ENCODE results near the gene GJD4. TPM values are rescaled to one million over a fixed set of nuclear protein-coding genes. Genes with fewer than 3 reads are reported as not detected.

GJD4 gene
- total RNA-seq, 2 donors from 2014 or later: 1.1 TPM; not detected in 1

DNA sequence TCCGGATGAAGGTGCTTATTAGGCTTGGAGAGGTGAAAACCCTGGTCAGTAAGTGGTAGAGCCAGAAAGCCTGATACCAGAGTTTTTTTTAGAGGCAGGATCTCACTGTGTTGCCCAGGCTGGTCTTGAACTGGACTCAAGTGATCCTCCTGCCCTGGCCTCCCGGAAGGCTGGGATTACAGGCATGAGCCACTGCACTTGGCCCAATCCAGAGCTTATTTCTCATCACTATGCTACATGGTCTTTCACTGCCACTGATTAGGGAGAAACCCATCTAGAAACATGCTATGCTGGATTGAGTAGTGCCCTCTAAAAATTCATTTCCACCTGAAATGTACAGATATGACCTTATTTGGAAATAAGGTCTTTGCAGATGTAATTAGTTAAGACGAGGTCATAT is 28.4 kb upstream of the GJD4 start:
- H3K4me1 ChIP-seq (replicated peaks): no peaks in the 10 kb centered on the region
- no peak for DNase-seq (ENCODE audit: low spot score)
- intact Hi-C loops (cut with DNase I): no loop called here
- 94% methylated on average over 3 of the region's 3 CpGs for WGBS
- H3K9me3 ChIP-seq: no peaks in the 10 kb centered on the region
- H3K4me3 ChIP-seq: no peak overlapping the region
- TF ChIP-seq POLR2A (IDR thresholded peaks at IDR 0.05): no peak
- no peak for TF ChIP-seq POLR2AphosphoS5 (IDR thresholded peaks at IDR 0.05)
- TF ChIP-seq, protein P1, sequence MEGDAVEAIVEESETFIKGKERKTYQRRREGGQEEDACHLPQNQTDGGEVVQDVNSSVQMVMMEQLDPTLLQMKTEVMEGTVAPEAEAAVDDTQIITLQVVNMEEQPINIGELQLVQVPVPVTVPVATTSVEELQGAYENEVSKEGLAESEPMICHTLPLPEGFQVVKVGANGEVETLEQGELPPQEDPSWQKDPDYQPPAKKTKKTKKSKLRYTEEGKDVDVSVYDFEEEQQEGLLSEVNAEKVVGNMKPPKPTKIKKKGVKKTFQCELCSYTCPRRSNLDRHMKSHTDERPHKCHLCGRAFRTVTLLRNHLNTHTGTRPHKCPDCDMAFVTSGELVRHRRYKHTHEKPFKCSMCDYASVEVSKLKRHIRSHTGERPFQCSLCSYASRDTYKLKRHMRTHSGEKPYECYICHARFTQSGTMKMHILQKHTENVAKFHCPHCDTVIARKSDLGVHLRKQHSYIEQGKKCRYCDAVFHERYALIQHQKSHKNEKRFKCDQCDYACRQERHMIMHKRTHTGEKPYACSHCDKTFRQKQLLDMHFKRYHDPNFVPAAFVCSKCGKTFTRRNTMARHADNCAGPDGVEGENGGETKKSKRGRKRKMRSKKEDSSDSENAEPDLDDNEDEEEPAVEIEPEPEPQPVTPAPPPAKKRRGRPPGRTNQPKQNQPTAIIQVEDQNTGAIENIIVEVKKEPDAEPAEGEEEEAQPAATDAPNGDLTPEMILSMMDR (IDR thresholded peaks at IDR 0.05): no peak
- H3K36me3 ChIP-seq: no peaks in the 10 kb centered on the region
- H3K27me3 ChIP-seq (replicated peaks; ENCODE audit: insufficient read depth): no peaks in the 10 kb centered on the region
- no peak overlapping the region for H3K27ac ChIP-seq

DNA sequence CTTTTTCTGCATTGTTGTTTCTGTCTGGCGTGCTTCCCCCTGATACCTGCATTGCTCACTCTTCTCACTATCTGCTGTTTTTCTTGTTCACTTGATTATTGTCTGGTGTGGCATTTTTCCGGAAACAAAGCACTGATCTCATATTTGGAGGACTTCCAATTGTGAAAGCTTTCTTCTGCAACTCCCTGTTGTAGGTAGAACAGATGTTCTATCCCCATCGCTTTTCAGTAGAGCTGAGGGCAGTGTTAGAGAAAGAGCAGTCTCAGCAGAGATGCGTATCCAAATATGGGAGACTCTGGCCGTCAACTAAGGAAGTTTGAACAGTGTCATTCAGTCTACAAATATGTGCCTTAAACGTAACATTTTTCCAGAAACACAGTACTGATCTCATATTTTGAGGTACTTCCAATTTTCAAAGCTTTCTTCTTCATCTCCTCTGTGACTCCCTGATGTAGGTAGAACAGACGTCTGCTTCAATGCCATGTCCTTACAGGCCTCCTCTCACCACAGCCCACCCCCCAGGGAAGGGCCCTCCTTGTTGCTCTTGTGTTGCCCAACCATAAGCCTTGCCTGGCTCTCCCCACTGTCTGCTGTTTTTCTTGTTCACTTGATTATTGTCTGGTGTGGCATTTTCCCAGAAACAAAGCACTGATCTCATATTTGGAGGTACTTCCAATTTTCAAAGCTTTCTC is 27.1 kb upstream of the GJD4 start:
- WGBS: 65% methylated on average over 7 of the region's 7 CpGs
- H3K4me1 ChIP-seq (replicated peaks): no peaks in the 10 kb centered on the region
- H3K4me3 ChIP-seq: no peak overlapping the region
- no peak overlapping the region for H3K27ac ChIP-seq
- no peaks in the 10 kb centered on the region for H3K36me3 ChIP-seq
- intact Hi-C loops (cut with DNase I): no loop called here
- no peaks in the 10 kb centered on the region for H3K27me3 ChIP-seq (replicated peaks; ENCODE audit: insufficient read depth)
- TF ChIP-seq POLR2AphosphoS5 (IDR thresholded peaks at IDR 0.05): no peak
- no peak for DNase-seq (ENCODE audit: low spot score)
- H3K9me3 ChIP-seq: no peaks in the 10 kb centered on the region

DNA sequence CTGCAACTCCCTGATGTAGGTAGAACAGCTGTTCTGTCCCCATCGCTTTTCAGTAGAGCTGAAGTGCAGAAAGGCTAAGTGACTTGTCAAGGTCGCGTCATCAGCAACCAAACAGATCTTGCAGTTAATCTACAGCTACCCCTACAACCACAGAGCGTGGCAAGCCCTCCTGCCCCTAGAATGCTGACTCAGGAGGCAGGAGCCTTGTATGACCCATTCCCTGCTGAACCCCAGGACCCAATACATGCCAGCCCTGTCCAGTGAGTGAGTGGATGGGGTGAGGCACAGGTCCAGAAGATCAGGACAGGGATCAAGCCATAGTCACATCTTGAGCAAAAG is 26.6 kb upstream of the GJD4 start:
- Histone ChIP-seq H3K4me3 (no peak overlapping the region), H3K9me3 (no peaks in the 10 kb centered on the region), H3K36me3 (no peaks in the 10 kb centered on the region), H3K27ac (no peak overlapping the region), H3K27me3 (replicated peaks; ENCODE audit: insufficient read depth) (no peaks in the 10 kb centered on the region), H3K4me1 (replicated peaks) (no peaks in the 10 kb centered on the region)
- intact Hi-C loops (cut with DNase I): no loop called here
- DNase-seq (ENCODE audit: low spot score): no peak
- WGBS: 87% methylated on average over 4 of the region's 4 CpGs
- TF ChIP-seq POLR2AphosphoS5 (IDR thresholded peaks at IDR 0.05) (no peak), POLR2A (IDR thresholded peaks at IDR 0.05) (no peak)
- TF ChIP-seq, protein P1 (IDR thresholded peaks at IDR 0.05): no peak

DNA sequence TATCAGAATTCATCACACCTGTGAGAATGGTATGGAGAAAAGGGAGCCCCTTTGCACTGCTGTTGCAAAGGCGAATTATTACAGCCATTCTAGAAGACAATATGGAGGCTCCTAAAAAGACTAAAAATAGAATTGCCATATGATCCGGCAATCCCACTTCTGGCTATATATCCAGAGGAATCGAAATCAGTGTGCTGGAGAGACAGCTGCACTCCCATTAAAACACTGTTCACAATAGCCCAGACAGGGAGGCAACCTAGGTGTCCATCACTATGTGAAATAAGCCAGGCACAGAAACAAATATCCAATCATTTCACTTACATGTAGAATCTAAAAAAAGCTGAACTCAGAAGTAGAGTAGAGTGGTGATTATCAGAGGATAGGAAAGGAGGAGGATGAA is 26.0 kb upstream of the GJD4 start:
- intact Hi-C loops (cut with DNase I): no loop called here
- H3K4me1 ChIP-seq (replicated peaks): no peaks in the 10 kb centered on the region
- no peaks in the 10 kb centered on the region for H3K9me3 ChIP-seq
- no peak for TF ChIP-seq POLR2AphosphoS5 (IDR thresholded peaks at IDR 0.05)
- no peak for TF ChIP-seq POLR2A (IDR thresholded peaks at IDR 0.05)
- TF ChIP-seq, protein P1 (IDR thresholded peaks at IDR 0.05): no peak
- no peak overlapping the region for H3K4me3 ChIP-seq
- no peak for DNase-seq (ENCODE audit: low spot score)
- WGBS: 89% methylated on average over 3 of the region's 3 CpGs
- H3K27ac ChIP-seq: no peak overlapping the region
- no peaks in the 10 kb centered on the region for H3K27me3 ChIP-seq (replicated peaks; ENCODE audit: insufficient read depth)
- H3K36me3 ChIP-seq: no peaks in the 10 kb centered on the region

DNA sequence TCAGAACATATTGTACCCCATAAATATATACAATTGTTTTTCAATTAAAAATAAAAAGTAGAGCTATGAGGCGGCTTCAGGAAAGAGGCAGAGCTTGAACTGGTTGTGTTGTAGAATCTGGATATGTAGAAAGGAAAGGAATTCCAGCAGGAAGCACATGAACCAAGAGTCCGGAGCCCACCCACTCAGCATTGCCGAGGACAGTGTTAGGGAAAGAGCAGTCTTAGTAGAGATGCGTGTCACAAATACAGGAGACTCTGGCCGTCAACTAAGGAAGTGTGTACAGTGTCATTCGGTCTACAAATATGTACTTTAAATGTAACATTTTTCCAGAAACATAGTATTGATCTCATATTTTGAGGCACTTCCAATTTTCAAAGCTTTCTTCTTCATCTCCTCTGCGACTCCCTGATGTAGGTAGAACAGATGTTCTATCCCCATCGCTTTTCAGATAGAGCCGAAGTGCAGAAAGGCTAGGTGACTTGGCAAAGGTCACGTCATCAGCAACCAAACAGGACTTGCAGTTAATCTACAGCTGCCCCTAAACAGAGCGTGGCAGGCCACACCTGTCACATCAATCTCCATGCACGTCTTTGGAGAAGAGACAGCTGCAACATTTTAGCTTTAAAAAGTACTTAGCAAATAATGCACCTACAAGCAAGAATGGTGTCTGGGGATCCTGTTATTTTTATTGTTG is 25.3 kb upstream of the GJD4 start:
- H3K27ac ChIP-seq: no peak overlapping the region
- intact Hi-C loops (cut with DNase I): no loop called here
- H3K27me3 ChIP-seq (replicated peaks; ENCODE audit: insufficient read depth): no peaks in the 10 kb centered on the region
- no peak overlapping the region for H3K4me3 ChIP-seq
- no peaks in the 10 kb centered on the region for H3K36me3 ChIP-seq
- no peak for DNase-seq (ENCODE audit: low spot score)
- TF ChIP-seq, protein P1 (IDR thresholded peaks at IDR 0.05): no peak
- TF ChIP-seq POLR2A (IDR thresholded peaks at IDR 0.05) (no peak), POLR2AphosphoS5 (IDR thresholded peaks at IDR 0.05) (no peak)
- H3K4me1 ChIP-seq (replicated peaks): no peaks in the 10 kb centered on the region
- no peaks in the 10 kb centered on the region for H3K9me3 ChIP-seq
- WGBS: 71% methylated on average over 12 of the region's 12 CpGs

All from prostate gland (tissue), 2 donors.